GM21367 (cell line): ENCODE measurements around the gene TXNDC2.

Experiments
- ATAC-seq: cut with Tn5 transposase; IDR thresholded peaks from one replicate; pipeline ENCODE4 v1.9.1; 2021; ENCODE audit not compliant: unreplicated experiment

TXNDC2 gene

DNA sequence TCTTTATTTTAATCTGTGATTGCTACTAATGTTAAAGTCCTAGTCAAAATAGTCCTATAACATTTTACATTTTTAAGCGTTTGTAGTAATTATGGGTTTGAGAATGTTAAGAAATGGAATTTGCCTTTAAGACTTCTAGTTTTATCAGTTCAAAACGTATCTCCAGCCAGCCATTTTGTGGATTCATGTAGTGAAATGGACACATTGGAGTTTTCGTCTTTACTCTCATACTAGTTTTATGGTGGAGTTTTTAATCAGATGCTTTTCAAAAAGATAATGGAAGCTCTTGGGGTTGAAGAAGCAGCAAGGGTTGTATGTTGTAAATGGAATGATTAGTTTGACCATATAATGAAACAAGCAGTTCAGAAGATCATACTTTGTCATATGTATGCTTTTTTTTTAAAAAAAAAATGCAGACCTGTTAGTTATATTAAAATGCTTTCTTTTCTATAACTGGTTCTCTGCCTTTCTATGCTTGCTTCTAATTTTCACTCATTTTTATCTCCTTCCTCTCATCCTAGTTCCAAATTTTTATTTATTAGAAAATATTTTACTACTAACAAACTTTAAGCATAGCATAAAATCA is 44.6 kb downstream of the TXNDC2 start:
- no peak for ATAC-seq

DNA sequence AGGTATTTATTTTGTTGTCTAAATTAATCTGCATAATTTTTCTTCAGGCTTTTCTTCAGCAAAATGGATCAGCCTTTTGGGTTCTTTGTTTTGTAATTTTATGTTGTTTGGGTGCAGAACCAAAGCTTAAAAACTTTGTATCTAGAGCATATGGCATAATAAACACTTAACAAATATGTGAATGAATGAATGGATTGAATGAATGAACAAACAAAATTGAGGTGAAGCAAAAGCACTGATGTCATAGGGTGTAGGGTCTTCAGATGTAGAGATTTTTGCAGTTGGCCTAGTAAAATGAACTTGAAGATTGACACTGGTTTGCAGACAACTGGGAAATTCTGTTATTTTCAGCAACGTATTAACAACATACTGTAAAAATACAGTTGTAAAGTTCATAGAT is 45.4 kb downstream of the TXNDC2 start:
- ATAC-seq = no peak

DNA sequence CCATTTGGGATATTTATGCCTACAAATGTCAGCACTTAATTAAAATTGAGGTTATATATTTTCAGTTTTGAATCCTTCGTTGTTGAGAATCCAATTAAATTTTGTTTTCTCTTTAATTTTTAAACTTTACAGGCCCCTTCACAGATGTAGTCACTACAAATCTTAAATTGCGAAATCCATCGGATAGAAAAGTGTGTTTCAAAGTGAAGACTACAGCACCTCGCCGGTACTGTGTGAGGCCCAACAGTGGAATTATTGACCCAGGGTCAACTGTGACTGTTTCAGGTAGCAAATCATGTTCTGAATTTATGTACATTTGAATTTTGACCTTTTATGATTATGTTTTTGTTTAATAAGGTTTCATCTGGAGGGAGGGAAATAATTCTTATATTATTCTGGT is 45.9 kb downstream of the TXNDC2 start:
- ATAC-seq = no peak

GRCh38 chr18:9933865-9934264 is 48.1 kb downstream of the TXNDC2 start:
- no peak for ATAC-seq

DNA sequence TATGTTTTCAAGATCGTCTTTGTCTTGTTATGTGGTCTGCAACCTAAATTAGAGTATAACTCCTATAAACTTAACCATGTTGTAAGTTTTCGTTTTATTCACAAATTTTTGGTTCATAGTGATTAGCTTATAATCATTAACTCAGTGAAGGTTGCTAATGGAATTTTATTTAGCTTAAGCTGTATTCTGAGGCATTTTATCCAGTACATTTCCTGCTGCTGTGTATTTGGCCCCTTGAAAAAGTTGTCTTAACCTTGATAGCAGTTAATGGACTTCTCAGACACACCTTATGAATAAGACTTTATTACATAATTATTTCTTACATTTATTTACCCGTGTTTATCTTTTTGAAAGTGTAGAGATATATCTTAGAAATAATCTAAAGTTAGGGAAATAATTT is 48.5 kb downstream of the TXNDC2 start:
- no peak for ATAC-seq
